DND-41 (cell line): ENCODE results near the gene AGO3.

Experiments
- CTCF ChIP-seq: IDR thresholded peaks from 2 replicates; pipeline ENCODE4 v1.5.1; 2012; ENCODE audit warnings: borderline replicate concordance, low read length, moderate library complexity, mild to moderate bottlenecking; ENCODE audit not compliant: poor library complexity, severe bottlenecking; ENCODE audit errors: extremely low read depth
- EZH2 ChIP-seq: IDR thresholded peaks from 3 replicates; pipeline ENCODE4 v1.6.1; 2012; ENCODE audit warnings: borderline replicate concordance, low read depth, mild to moderate bottlenecking, moderate library complexity, low read length, inconsistent platforms; ENCODE audit not compliant: severe bottlenecking

- TF ChIP-seq EZH2 (no peak), CTCF (no peak)
These were observed 76.8 kb downstream of the AGO3 start for GRCh38 chr1:36007741-36008140.
